LHCN-M2 (cell line): Measurements from ENCODE around the gene QRFP. TPM values are rescaled to one million over a fixed set of nuclear protein-coding genes. Genes with fewer than 3 reads are reported as not detected.

Experiments used
- DNase-seq: peaks from one replicate; pipeline ENCODE4 v3.0.0-alpha.2; 2012; ENCODE audit warnings: low read depth
- total RNA-seq: library from RNA; depleted of rRNA; stranded (reverse); fragments of >200 nt; gene quantifications from 2 replicates; pipeline ENCODE4 v1.2.3, GENCODE V29; 2014

QRFP gene
- total RNA-seq, 1 experiment from 2014 or later, result not detected

DNA sequence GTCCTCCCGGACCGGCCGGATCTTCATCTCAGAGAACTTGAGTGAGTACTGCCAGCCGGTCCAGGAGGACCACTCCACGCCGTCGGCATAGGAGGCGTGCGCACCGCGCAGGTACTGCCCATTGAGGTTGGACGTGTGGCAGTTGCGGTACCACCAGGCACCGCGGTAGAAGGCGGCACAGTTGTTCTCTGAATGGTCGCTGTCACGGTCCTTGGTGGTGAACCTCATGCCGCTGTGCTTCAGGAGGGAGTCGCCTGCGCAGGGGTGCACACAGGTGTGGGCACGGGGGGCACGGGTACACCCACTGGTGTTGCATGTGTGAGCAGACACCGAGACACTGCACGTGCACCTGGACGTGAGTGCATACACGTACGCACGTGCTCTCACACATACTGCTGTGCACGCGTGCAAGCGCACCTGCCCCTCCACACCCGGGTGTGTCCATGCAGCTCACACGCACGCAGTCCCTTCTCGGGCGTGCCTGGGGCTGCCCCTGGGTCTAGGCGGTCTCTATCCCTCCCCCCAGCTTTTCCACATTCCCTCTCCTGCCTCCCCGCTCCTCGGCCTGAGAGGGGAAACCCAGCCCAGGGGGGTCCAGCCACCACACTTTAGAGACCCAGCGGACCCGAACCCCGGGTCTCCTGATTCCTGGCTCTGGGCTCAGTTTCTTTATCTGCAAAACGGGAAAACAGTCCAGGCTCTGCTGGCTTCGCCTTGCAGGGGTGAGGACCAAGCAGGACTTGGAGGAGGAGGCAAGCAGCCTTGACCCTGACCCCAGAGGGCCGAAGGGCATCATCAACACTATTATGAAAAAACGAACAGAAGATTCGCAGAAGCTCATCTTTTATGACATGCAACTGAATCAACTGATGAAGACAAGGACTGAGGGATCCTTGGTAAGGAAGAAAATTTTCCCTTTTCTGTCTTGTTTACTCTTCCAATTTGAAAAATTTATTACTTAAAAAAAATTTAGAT is 7.7 kb upstream of the QRFP start:
- no peak for DNase-seq

DNA sequence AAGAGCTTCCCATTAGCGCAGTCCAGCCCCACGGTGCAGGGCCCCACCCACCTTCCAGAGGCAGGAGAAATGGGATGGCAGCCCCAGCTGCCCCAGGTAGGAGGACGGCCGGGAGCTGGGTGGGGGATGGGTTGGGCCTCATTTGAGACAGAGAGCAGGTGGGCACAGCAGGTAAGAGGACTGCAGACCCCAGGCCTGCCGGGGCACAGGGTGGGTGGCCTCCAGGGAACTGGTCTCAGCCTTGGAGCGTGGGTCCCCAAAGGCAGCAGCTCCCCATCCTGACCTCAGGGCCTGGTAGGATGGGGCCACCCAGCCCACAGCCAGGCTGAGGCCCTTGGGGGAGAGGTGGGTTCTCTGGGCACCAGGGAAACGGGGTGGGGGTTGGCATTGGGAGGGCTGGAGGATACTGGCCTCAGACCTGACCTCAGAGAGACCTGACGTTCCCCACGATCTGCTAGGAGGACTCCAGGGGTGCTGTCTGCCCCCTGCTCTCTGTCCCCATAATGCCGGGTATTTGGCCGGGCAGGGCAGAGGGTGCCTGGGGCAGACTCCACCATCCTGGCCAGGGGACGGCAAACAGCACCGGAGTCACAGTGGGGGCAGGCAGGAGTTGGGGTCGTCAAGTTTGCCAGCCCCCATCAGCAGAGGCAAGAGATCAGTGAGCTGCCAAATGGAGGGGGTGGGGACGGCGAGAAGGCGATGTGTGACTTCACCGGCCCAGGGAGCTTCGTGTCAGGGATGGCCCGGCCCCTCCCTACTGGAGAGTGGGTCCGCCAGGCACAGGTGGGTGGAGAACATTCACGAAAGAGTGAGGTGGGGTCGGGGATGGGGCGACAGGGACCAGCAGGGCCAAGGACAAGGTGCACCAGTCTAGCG is 6.8 kb upstream of the QRFP start:
- no peak for DNase-seq

DNA sequence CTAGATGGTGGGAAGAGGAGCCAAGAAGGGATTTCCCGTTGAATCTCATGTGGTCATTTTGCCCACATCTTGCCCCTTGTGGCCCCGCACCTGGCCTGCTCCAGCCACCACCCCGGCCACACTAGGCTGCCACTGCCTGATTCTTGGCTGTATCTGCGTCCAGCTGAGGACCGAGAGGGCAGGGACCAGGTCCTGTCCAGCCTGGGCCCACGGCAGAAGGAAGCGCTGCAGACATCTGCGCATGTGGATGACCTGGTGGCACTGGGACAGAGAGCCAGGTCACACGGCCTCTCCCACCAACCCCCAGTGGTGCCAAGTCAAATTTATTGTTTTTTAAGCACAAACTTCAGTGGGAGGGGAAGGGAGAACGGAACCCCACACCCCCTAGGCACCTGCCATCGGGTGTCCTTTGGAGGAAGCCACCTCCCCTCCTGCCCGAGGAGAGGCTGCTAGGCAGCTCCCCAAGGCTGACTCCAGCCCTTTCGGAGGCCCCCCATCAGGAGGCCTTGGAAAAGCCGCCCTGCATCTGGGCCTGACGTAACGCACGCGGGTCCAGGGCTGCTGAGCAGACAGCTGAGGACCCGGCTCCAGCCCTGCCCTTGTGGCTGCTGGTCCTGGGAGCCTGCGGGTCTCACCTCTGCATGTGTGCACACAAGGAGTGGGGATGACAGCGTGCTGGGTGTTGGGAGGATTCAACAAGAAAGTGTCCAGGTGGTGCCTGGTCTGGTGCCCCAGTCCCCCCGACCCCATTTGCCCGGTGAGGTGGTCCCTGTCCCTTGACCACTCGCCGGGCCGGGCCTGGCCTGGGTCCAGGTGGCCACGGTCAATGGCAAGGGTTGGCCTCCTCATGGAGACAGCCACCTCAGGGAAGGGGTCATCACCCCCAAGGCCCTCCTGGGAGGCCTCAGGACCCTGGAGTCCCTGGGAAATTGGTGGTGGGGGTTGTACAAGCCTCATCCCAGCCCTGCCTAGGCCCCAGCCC is 5.9 kb upstream of the QRFP start:
- DNase-seq, result no peak

DNA sequence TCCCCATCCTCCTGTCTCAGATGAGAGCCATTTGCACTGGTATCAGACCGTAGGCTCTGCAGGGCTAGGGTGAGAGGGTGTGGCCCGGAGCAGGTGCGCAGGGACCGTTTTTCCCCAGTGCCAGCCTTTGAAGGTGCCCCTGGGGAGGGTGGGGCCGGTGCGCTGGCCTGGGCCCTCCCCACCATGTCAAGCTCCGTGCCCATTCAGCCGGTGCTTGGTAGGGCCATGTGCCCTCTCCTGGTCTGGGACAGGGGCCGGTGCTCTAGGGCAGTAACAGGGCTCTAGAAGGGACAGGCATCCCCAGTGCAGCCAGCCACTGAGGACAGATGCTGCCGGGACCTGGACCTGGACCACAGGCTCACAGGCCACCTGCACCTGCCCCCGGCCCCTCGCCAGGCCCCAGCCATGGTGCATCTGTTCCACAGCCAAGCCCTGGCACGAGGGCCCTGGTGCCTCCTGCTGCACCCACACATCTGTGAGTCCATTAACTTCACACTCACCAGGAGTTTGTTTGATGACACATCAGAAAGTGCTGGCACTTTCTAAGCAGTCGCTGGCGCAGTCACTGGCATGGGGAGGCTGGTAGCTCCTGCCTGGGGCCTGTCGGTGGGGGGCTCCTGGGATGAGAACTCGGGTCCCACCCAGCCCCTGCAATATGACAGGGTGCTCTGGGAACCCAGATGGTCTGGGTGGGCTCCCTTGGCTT is 5.0 kb upstream of the QRFP start:
- DNase-seq, result no peak

DNA sequence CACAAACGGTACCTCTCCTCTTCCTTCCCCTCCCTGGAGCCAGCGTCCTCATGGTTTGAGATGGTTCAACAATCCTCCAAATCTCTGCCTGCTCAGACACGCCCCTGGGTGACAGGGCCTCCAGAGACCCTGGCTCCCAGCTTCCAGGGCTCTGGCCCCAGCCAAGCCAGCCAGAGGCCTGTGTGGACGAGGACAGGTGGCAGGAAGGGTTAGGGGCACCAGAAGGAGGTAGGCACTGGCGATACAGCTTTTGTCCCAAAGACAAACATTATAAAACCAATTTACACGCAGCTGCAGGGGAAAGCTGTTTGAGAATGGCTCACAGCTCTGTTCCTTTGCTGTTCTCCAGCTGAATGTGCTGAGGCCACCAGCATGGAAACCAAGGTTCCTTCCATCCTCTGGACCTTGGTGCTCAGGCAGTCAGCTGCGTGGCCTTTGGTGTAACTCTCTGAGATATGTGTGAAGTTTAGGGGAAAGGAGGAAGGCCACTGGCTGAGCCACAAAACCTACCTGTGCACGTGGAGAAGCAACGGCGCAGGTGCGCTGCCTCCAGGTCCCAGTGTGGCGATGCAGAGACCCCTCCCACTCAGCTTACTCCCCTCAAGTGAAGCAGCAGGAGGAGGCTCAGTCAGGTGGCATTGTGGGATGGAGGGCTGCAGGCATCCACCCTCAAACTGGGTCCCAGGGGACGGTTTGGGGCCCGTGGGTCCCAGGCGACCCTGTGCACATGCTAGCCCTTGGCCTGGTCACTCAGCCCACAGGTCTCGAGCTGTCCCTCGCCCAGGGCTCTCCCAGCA is 4.3 kb upstream of the QRFP start:
- no peak for DNase-seq

DNA sequence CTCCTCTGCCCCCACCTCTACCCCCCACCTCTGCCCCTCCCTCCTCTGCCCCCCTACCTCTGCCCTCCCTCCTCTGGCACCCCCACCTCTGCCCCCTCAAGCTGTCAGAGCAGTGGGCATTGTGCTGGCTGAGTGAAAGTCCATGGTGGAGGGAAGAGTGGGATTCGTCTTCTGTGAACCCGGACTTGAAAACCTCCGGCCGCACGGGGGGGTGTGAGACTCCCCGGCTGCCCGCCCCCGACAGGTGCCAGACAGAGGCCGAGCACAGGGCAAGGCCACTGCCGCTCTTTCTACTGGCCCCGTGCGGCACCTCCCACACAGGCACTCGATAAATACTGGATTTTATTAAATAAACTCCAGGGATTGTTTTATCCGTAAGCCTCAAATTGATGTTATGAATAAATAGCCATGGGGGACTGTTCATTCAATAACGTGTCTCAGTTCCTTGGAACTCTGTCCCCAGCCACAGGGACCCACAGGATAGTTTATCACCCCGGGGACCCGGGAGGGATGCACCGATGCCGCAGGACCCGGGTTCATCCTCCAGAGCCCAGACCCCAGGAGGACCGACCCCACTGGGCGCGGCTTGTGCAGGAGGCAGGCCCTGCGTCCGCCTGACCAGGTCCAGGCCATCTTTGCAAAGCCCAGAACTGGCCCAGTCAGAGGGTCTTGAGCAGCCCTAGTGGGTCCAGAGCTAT is 2.6 kb upstream of the QRFP start:
- no peak for DNase-seq

DNA sequence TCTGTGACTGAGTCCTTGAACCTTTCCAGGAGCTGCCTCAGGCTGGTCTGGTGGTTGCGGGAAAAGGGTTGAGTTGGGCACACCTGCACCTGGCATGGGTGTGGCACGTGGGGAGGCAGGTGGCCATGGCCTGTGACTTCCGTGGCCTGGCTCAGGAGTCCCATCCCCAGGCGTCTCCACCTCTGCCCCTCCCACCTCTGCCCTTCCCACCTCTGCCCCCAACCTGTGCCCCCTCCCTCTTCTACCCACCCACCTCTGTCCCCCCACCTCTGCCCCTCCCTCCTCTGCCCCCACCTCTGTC is 1.9 kb upstream of the QRFP start:
- no peak for DNase-seq

DNA sequence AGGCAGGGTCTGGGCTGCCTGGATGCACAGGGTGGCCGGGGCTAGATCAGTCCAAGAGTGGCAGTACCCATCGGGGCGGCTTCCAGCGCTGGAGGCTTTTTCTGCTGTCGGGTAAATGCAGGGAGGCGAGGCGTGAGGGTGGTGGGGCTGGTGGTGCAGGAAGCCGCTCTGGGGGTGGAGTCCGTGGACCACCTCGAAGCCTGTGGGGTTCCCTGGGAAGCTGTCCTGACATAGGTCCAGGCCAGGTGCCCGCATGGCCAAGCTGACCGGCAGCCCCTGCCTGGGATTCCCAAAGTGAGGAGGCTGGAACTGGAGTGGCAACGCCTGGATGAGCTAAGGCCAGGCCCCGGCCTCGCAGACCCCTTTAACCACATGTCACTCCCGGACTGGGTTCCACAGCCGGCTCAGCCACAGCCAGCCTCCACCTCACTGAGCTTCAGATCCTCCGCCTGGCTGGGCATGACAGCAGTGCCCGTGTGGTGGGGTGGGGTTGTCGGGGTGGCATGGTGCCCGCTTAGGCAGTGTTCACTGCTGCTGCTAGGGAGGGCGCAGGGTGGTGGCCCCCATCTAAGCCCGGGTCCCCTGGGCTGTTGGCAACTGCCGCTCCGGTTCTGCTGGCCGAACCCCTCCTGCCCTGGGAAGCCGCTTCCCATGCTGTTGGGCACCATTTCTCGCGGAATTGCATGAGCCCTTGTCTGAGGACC is 1.4 kb upstream of the QRFP start:
- DNase-seq, result no peak

DNA sequence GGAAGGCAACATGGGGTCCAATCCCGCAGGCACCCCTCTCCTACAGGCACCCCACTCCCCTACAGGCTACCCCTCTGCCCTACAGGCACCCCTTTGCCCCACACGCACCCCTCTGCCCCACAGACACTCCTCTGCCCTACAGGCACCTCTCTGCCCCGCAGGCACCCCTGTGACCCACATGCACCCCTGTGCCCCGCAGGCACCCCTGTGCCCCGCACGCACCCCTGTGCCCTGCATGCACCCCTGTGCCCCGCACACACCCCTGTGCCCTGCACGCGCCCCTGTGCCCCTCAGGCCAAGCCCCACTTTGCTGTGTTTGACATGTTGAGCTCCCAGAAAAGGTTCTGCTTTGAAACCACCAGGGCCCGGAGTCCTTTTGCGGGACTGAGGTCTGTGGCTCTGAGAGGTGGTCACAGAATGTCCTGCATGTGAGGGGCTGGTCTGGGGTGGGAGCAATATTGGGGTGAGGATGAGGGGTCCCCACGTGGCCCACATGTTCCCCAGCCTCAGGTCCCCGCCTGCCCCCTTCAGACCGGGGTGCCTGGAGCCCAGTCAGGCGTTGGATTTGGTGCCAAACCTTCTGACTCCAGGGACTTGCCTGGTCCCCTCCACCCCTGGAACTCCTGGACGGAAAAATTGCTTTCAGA is 616 bp upstream of the QRFP start:
- no peak for DNase-seq

DNA sequence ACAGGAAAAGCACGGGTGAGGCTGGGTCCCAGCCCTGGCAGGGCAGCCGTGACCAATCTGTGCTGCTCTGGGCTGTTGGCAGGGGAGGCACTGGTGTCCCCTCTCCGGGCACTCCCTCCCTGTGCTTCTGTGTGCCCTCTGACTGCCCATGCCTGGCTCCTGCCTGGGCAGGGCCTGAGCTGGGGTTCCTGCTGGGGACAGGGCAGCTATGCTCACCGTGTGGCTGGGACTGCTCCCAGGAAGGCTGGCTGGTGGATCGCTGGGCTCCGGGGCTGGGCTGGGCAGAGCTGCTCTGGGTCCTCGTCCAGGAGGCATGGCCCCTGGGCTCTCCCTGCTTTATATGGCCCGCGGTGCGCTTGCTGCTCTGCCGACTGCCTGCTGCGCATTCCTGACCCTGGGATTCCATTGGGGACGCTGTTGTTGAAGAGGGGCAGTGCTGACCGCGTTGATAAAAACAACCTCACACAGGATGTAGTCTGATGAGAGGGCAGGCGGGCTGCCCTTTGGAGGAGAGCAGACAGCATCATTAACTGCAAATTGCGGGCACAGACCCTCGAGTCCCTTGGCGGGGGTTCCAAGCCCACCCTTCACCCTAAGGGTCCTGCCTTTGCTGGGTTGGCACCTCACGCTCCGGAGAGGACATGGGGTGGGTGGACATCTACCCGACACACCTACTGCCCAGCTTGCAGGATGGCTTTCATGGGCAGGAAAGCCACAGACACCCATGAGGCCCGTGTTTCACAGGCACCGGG is 955 bp downstream of the QRFP start:
- DNase-seq, result no peak

DNA sequence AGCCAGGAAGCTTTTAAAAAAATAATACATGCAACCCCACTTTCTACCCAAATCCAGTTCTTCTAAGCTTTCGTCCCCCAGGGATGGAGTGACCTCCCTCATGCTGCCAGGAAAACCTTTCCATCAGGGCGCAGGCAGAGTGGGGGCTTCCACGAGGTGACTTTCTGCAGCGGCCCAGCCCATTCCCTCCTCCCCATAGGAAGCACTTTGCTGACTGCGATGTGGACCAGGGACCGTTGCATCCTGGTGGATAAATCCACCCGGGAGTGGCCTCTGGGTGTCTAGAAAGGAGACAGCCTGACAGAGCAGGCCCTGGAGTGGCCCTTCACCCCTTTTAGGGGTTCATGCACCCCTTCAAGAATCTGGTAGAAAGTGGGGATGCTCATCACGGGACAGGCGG is 1.6 kb downstream of the QRFP start:
- no peak for DNase-seq

DNA sequence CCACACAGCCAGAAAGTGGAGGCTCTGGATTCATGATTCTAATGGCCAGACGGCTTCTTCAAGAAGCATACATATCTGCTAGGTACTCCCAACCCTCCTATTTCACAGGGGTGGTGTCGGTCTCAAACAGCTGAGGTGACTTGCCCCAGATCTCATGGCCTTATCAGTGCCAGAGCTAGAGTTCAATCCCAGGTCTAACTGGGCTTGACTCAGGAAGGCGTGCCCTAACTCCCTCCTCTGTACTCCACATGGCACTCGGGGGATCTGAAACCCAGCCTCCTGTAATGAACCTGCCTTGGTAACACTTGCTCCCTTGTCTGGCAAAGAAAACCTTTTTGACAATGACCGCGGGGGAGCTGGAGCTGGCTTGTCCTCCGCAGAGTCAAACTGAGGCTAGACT is 2.1 kb downstream of the QRFP start:
- no peak for DNase-seq

DNA sequence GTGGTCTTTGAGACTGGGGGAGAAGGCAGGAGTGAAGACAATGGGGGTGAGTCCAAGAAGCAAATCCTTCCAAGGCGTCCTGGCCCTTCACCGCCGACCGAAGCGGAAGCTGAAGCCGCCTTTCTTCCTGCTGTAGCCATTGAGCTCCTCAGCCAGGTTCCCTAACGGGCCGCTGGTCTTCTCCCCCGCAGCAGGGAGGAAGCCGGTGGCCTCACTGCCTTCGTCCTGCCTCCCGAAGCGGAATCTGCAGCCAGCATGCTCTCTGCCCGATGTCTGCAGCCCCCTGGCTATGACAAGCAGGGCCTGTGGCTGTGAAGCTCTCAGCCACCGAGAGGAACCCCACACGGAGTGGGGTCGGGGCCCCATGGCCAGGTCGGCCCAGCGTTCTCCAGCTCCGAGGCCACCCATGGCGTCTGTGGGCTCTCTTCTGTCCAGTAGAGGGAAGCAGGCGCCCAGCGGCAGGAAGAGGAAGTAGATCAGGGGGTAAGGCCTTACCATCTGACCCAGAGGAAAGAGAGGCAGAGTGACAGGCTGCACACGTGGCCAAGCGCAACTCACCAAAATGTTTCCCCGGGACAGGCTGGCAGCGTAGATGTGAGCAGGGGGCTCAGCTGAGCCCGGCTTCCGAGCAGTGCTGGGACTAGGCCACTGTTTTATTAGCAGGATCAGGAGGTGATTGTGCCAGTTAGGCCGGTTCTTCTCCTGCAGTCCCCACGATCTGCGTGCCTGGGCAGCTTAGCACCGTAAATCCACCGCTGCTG is 3.1 kb downstream of the QRFP start:
- DNase-seq, result no peak

DNA sequence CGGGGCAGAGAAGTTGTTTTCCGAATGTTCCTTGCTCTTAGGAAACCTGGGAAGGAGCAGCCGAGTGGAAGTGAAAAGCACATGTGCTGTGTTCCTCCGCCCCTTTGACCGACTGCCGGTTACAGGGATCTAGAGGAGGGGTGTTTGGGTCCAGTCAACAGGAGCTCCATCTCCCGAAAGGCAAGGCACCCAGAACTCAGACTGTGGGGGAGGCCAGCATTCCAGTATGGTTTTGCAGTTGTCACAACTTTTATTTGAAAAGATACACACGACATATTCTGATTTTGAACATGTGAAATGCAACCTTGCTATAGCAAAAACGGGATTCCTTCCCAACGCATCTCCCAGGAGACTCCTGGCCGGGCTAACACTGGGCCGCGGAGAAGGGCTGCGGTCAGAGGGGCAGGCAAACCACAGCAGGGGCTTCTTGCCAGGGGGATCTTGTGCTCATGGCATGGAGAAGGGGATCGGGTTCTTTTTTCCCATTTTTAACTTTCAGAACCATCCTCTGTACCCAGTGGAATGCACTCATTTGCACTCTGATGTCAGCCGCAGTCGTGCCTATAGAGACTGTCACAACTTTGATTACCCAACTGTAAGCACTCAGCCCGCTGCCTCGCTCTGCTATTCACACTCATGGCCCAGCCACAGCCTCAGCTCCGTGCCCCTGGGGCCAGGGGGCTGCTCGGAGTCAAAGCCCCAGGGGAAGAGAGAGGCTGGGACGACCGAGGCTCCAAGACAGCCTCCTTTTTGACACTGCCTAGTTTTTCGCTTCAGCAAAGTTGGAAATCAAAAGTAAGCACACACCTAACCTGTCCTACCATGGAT is 3.9 kb downstream of the QRFP start:
- DNase-seq, result no peak

DNA sequence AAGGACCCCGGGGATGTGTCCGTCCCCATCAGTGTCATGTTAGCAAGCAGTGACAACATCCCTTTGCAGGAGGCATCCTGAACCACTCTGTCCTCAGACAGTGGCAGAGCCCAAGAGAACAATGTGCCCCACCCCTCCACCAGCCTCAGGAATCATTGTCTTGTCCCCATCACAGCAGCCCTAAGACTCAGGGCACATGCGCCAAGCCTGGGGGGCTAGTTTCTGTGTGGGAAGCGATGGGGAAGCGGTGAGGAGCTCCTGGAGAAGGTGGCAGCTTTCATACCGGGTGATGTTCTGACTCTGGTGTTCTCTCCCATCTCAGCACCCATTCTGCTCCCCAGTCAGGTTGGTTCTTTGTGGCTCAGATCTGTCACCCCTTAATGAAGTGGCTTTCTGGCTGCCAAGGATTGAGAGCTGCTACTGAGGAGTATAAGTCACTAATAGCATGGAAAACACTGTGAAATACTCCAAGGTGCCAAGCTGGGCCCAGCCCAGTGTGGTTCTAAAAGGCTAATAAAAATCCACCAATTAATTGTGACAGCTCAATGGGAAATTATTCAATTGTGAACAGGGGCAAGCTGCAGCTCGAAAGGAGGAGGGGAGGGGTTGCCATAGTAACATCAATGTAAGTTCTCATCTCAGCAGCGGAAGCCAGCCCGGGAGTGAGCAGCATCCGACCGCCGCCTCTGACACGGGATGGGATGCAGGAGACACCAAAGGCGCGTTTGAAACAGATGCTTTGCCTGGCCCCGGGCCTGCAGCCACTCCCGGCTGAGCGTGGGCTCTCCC is 4.7 kb downstream of the QRFP start:
- DNase-seq, result no peak
